Thyroid gland (tissue), 4 donors: Measurements from ENCODE around the gene KAT7. TPM values are rescaled to one million over a fixed set of nuclear protein-coding genes. Genes with fewer than 3 reads are reported as not detected.

Experiments used
- DNase-seq, 2 donors: peaks; one replicate each; pipeline ENCODE4 v3.0.0-alpha.2; 2019
- H3K27ac ChIP-seq, 3 donors: fragments of 200-600 bp; sonication (generic); 1 replicate in 2 of 3; 2 replicates in 1 of 3; pipeline ENCODE4 v1.5.1; 2016 to 2019; ENCODE audit warnings: mild to moderate bottlenecking in 1 of 3, moderate library complexity in 1 of 3
- H3K27me3 ChIP-seq: fragments of 200-600 bp; sonication (generic); one replicate; pipeline ENCODE4 v1.5.1; 2019
- H3K36me3 ChIP-seq, 2 donors: fragments of 200-600 bp; sonication (generic); one replicate each; pipeline ENCODE4 v1.5.1; 2016 to 2019
- H3K4me1 ChIP-seq, 2 donors: fragments of 200-600 bp; sonication (generic); one replicate each; pipeline ENCODE4 v1.5.1; 2017 to 2019
- H3K4me3 ChIP-seq, 3 donors: fragments of 200-600 bp; sonication (generic); replicated peaks in 1 of 3; 1 replicate in 2 of 3; 2 replicates in 1 of 3; pipeline ENCODE4 v1.5.1; 2016; ENCODE audit warnings: mild to moderate bottlenecking in 1 of 3
- H3K9me3 ChIP-seq: fragments of 200-600 bp; sonication (generic); one replicate; pipeline ENCODE4 v1.5.1; 2017
- CTCF ChIP-seq, 6 experiments: fragments of 200-600 bp in 3 of 6; fragments of 450-650 bp in 3 of 6; sonication (generic) in 3 of 6; IDR thresholded peaks; one replicate each; pipeline ENCODE4 v1.5.1; 2016 to 2019; ENCODE audit warnings: antibody characterized with exemption in 6 of 6, mild to moderate bottlenecking in 2 of 6, inconsistent platforms in 1 of 6, moderate library complexity in 1 of 6
- POLR2A ChIP-seq, 2 donors: fragments of 450-650 bp; IDR thresholded peaks; one replicate each; pipeline ENCODE4 v1.6.1; 2017; ENCODE audit warnings: antibody characterized with exemption in 2 of 2, mild to moderate bottlenecking in 2 of 2, moderate library complexity in 1 of 2
- WGBS, 2 donors: methylation state at CpG; one replicate each; pipeline ENCODE4 v1.1.5; 2017; 5-methylcytosine and 5-hydroxymethylcytosine counted together
- intact Hi-C: fragments of 100-400 bp; cut with DNase I; formaldehyde crosslinking; loops from one replicate; pipeline ENCODE4 v1.15.1; 2023
- total RNA-seq, 4 donors: library from RNA; depleted of rRNA; stranded (reverse); fragments of >200 nt; gene quantifications; one replicate each; pipeline ENCODE4 v1.2.3, GENCODE V29; 2016

Gene KAT7
- total RNA-seq, 4 donors from 2014 or later = 57.5 to 127 (median 76.1) TPM

- TF ChIP-seq POLR2A (IDR thresholded peaks at IDR 0.05) (no peak), CTCF (IDR thresholded peaks at IDR 0.05) (no peak)
- H3K36me3 ChIP-seq = no peaks in the 10 kb centered on the region
- peaks cover 0 to 4% of the 10 kb centered on the region in 2 donors for H3K4me1 ChIP-seq
- intact Hi-C loops = no loop called here
- no peak for DNase-seq
- H3K27me3 ChIP-seq = no peaks in the 10 kb centered on the region
- WGBS, 2 donors = 71 to 77% methylated on average over 6 of the region's 6 CpGs
- no peak overlapping the region for H3K27ac ChIP-seq
- no peak overlapping the region for H3K4me3 ChIP-seq
- no peaks in the 10 kb centered on the region for H3K9me3 ChIP-seq
Observed at GRCh38 chr17:49858796-49859195, 70.3 kb downstream of the KAT7 start.

- Histone ChIP-seq H3K27ac (no peak overlapping the region), H3K4me1 (peaks cover 0 to 4% of the 10 kb centered on the region in 2 donors), H3K36me3 (no peaks in the 10 kb centered on the region), H3K4me3 (no peak overlapping the region), H3K27me3 (no peaks in the 10 kb centered on the region), H3K9me3 (no peaks in the 10 kb centered on the region)
- DNase-seq = no peak
- 71 to 81% methylated on average over 12 to 15 of the region's 20 CpGs for WGBS, 2 donors
- TF ChIP-seq POLR2A (IDR thresholded peaks at IDR 0.05) (no peak), CTCF (IDR thresholded peaks at IDR 0.05) (no peak)
- intact Hi-C loops = loop anchor here (2.0 kb wide), 1 partner anchor 137 kb away; no protein-coding TSS in a partner anchor
Observed at GRCh38 chr17:49859991-49860953, 71.8 kb downstream of the KAT7 start.

GRCh38 chr17:49861150-49861884 lies 72.8 kb downstream of the KAT7 start:
- no peaks in the 10 kb centered on the region for H3K27me3 ChIP-seq
- no peak overlapping the region for H3K27ac ChIP-seq
- 42 to 43% methylated on average over 16 of the region's 16 CpGs for WGBS, 2 donors
- intact Hi-C loops = loop anchor here (2.0 kb wide), 1 partner anchor 135 kb away; no protein-coding TSS in a partner anchor
- H3K36me3 ChIP-seq = no peaks in the 10 kb centered on the region
- peak; percentile 57 to 60 for DNase-seq
- H3K4me1 ChIP-seq = peaks cover 0 to 7% of the 10 kb centered on the region in 2 donors
- H3K9me3 ChIP-seq = no peaks in the 10 kb centered on the region
- no peak overlapping the region for H3K4me3 ChIP-seq
- TF ChIP-seq POLR2A (IDR thresholded peaks at IDR 0.05) (no peak), CTCF (IDR thresholded peaks at IDR 0.05) (peak; percentile 63 to 99 (median 83))

GRCh38 chr17:49862781-49863331 lies 74.4 kb downstream of the KAT7 start:
- WGBS, 2 donors = 48 to 72% methylated on average over 10 to 16 of the region's 17 CpGs
- intact Hi-C loops = no loop called here
- TF ChIP-seq POLR2A (IDR thresholded peaks at IDR 0.05) = no peak
- no peak for TF ChIP-seq CTCF (IDR thresholded peaks at IDR 0.05)

More at GRCh38 chr17:49862781-49863331, 74.4 kb downstream of the KAT7 start:
- H3K4me1 ChIP-seq = peaks cover 0 to 7% of the 10 kb centered on the region in 2 donors
- H3K4me3 ChIP-seq = no peak overlapping the region
- H3K36me3 ChIP-seq = no peaks in the 10 kb centered on the region
- no peaks in the 10 kb centered on the region for H3K9me3 ChIP-seq
- DNase-seq = no peak
- H3K27ac ChIP-seq = no peak overlapping the region
- H3K27me3 ChIP-seq = no peaks in the 10 kb centered on the region
